ENCODE data around the gene NGDN.

DNA sequence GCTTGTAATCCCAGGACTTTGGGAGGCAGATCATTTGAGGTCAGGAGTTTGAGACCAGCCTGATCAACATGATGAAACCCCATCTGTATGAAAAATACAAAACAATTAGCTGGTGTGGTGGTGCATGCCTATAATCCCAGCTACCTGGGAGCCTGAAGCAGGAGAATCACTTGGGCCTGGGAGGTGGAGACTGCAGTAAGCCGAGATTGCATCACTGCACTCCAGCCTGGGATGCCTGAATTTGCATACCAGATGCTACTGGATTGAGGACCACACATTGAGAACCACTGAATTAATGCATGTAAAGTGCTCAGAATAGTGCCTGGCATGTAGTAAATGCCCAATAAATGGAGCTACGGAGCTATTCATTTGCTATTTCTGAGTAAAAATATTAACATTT lies 19.1 kb upstream of the NGDN start:
- no peak for TF ChIP-seq ZFX (IDR thresholded peaks at IDR 0.05)
- TF ChIP-seq EGR1 (IDR thresholded peaks at IDR 0.05; ENCODE audit: low read depth): no peak
- TF ChIP-seq JUND (IDR thresholded peaks at IDR 0.05): no peak

Measured in HCT116 (cell line).